Measurements from ENCODE around the gene PFKP. TPM values are rescaled to one million over a fixed set of nuclear protein-coding genes. Genes with fewer than 3 reads are reported as not detected.

PFKP gene
- 292 and 295 TPM in 2 replicates for total RNA-seq

DNA sequence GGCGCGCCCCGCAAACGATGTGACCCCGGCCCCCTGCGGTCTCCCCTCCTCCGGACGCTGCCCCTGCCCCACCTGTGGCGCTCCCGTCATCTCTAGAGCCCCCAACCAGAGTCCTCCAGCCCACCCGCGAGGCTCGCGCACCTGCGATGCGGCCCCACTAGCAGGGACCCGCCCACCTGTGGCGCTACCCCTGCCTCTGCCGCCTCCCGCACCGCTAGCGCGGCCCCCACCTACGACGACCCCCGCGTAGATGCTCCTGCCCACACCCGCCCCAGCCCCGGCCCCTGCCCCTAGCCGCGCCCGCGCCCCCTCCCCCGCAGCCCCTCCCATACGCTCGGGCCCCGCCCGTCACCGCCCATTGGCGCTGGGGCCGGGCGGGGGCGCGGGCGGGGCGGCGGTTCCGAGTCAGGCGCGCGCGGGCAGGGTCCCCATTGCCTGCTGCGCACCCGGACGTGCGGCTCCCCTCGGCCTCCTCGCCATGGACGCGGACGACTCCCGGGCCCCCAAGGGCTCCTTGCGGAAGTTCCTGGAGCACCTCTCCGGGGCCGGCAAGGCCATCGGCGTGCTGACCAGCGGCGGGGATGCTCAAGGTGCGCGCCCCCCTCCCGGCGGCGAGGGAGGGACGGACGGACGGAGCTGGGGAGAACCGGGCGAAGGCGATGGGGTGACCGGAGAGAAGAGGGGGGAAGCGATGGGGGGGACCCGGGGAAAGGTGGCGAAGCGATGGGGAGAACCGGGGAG lies at the start of gene PFKP:
PFKP (plus strand) TSS at position 431 of the 741 bp plus-strand sequence; CDS start at position 479, 48 bp downstream.
- Histone ChIP-seq H3K4me3 (ENCODE audit: low read depth, low read length) (peak within 1 kb of the TSS; percentile 91), H3K36me3 (ENCODE audit: control insufficient read depth, insufficient read depth, low read length) (peaks cover 4% of the 10 kb centered on the region), H3K27me3 (ENCODE audit: control insufficient read depth, insufficient read depth, low read length) (peaks cover 2% of the 10 kb centered on the region)
- TF ChIP-seq, protein P1, sequence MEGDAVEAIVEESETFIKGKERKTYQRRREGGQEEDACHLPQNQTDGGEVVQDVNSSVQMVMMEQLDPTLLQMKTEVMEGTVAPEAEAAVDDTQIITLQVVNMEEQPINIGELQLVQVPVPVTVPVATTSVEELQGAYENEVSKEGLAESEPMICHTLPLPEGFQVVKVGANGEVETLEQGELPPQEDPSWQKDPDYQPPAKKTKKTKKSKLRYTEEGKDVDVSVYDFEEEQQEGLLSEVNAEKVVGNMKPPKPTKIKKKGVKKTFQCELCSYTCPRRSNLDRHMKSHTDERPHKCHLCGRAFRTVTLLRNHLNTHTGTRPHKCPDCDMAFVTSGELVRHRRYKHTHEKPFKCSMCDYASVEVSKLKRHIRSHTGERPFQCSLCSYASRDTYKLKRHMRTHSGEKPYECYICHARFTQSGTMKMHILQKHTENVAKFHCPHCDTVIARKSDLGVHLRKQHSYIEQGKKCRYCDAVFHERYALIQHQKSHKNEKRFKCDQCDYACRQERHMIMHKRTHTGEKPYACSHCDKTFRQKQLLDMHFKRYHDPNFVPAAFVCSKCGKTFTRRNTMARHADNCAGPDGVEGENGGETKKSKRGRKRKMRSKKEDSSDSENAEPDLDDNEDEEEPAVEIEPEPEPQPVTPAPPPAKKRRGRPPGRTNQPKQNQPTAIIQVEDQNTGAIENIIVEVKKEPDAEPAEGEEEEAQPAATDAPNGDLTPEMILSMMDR (IDR thresholded peaks at IDR 0.05; ENCODE audit: insufficient read depth, low read length, poor library complexity, severe bottlenecking), result no peak
- no peak for DNase-seq (ENCODE audit: low read depth)

DNA sequence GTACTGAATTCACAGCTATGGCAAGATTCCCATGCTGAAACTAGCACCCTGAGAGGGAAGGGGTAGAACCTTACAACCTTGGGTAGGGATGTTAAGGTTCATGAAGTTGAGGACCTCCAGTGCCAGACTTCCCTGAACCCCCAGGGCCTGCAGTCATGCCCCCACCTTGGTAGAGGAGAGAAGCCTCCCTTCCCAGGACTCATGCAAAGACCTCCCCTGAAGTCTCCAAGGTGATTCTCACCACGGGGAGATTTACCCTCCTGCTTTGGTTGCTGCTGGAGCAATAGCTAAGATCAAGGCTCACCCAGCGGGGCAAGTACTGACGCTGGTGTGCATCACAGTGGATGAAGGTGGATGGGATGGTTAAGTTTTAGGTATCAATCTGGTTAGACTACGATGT lies 49.1 kb upstream of the PFKP start:
- Histone ChIP-seq H3K36me3 (ENCODE audit: control insufficient read depth, insufficient read depth, low read length) (no peaks in the 10 kb centered on the region), H3K4me3 (ENCODE audit: low read depth, low read length) (no peak overlapping the region), H3K27me3 (ENCODE audit: control insufficient read depth, insufficient read depth, low read length) (no peaks in the 10 kb centered on the region)
- no peak for DNase-seq (ENCODE audit: low read depth)
- TF ChIP-seq, protein P1 (IDR thresholded peaks at IDR 0.05; ENCODE audit: insufficient read depth, low read length, poor library complexity, severe bottlenecking), result no peak

DNA sequence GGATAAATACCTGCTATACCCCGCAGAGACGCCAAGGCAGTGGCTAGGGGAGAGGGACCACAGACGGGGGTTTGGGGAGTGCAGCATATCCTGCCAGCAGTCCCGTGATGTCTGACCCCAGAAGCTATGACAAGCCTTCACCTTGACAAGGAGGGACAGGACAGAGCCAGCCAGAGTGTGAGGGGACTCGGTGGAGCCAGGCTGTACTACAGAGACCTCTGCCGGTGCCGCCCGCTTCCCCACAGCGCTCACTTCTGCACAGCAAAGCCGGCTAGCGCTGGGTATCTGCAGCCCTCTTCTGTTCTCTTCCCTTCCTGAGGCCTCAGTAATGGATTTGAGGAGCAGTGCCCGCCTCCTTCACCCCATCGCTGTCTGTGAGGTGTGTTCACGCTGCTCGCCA lies 47.0 kb upstream of the PFKP start:
- Histone ChIP-seq H3K36me3 (ENCODE audit: control insufficient read depth, insufficient read depth, low read length) (no peaks in the 10 kb centered on the region), H3K4me3 (ENCODE audit: low read depth, low read length) (no peak overlapping the region), H3K27me3 (ENCODE audit: control insufficient read depth, insufficient read depth, low read length) (no peaks in the 10 kb centered on the region)
- no peak for DNase-seq (ENCODE audit: low read depth)
- TF ChIP-seq, protein P1 (IDR thresholded peaks at IDR 0.05; ENCODE audit: insufficient read depth, low read length, poor library complexity, severe bottlenecking), result no peak

DNA sequence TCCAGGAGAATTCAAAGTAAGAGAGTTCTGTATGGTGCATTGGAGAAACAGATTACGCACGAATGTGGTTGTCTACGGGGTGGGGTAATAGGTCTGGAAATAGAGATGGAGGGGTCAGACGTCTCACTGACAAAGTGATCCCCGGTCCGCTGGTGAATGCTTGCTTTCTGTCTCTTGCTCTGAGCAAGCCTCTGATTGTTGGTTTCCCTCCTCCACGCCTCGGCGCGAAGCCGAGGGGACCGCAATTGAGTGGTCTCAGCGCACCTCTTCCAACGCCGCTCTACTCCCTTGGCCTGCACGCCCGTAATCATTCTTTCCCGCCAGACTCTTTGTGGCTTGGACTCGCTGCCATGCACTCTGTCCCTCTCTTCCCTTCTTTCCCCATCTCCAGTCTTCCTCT lies 46.5 kb upstream of the PFKP start:
- Histone ChIP-seq H3K27me3 (ENCODE audit: control insufficient read depth, insufficient read depth, low read length) (no peaks in the 10 kb centered on the region), H3K4me3 (ENCODE audit: low read depth, low read length) (no peak overlapping the region), H3K36me3 (ENCODE audit: control insufficient read depth, insufficient read depth, low read length) (no peaks in the 10 kb centered on the region)
- TF ChIP-seq, protein P1 (IDR thresholded peaks at IDR 0.05; ENCODE audit: insufficient read depth, low read length, poor library complexity, severe bottlenecking), result no peak
- DNase-seq (ENCODE audit: low read depth), result no peak

DNA sequence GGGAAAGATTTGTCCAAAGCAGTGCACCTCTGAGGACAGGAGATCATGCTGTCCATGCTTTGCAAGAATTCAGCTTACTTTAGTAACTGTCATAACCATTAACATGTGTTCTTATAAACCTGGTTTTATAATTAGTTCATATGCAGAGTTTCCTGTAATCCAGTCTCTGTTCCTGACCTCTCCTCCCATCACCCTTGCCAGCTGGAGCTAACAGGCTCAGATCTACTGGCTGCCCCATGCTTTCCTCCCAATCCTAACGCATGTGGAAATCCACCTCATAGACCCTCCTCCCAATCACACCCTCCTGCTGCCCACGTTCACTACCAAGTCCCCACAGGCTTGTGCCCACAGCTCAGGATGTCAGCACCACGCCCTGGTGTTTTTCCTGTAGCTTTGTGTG lies 45.3 kb upstream of the PFKP start:
- Histone ChIP-seq H3K4me3 (ENCODE audit: low read depth, low read length) (no peak overlapping the region), H3K36me3 (ENCODE audit: control insufficient read depth, insufficient read depth, low read length) (no peaks in the 10 kb centered on the region), H3K27me3 (ENCODE audit: control insufficient read depth, insufficient read depth, low read length) (no peaks in the 10 kb centered on the region)
- TF ChIP-seq, protein P1 (IDR thresholded peaks at IDR 0.05; ENCODE audit: insufficient read depth, low read length, poor library complexity, severe bottlenecking), result no peak
- no peak for DNase-seq (ENCODE audit: low read depth)

DNA sequence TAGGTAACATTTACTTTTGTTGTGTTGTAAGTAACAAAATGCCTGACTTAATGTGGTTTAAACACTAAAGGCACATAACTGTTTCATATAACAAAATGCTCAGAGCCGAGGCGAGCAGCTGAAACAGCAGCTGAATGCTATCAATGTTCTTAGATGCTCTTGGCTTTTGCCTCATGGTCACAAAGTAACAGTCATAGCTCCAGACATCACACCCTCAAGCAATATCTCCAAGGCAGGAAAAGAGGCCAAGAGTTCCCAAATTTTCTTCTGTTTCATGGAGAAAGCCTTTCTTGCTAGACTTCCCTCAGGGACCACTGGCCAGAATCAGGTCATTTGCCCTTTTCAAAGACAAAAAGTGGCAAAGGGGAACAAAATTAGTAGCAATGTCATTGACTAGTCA lies 43.5 kb upstream of the PFKP start:
- TF ChIP-seq, protein P1 (IDR thresholded peaks at IDR 0.05; ENCODE audit: insufficient read depth, low read length, poor library complexity, severe bottlenecking), result no peak
- H3K36me3 ChIP-seq (ENCODE audit: control insufficient read depth, insufficient read depth, low read length), result no peaks in the 10 kb centered on the region
- H3K27me3 ChIP-seq (ENCODE audit: control insufficient read depth, insufficient read depth, low read length), result no peaks in the 10 kb centered on the region
- DNase-seq (ENCODE audit: low read depth), result no peak
- H3K4me3 ChIP-seq (ENCODE audit: low read depth, low read length), result no peak overlapping the region

Data from kidney epithelial cell (primary cell).